Endothelial cell of umbilical vein (primary cell): ENCODE data around the gene CXCL13.

Experiments
- CTCF ChIP-seq, 2 donors: IDR thresholded peaks; 1 replicate in 1 of 2; 2 replicates in 1 of 2; pipeline ENCODE4 v1.5.1; 2011; ENCODE audit warnings: low read length in 2 of 2, mild to moderate bottlenecking in 2 of 2, moderate library complexity in 2 of 2, control low read depth in 1 of 2, inconsistent platforms in 1 of 2, low read depth in 1 of 2; ENCODE audit not compliant: insufficient read depth in 1 of 2; ENCODE audit errors: extremely low read depth in 1 of 2
- EZH2 ChIP-seq: IDR thresholded peaks from 2 replicates; pipeline ENCODE4 v1.6.1; 2012; ENCODE audit warnings: borderline replicate concordance, low read depth, mild to moderate bottlenecking, moderate library complexity, low read length, inconsistent platforms; ENCODE audit not compliant: severe bottlenecking
- GATA2 ChIP-seq: IDR thresholded peaks from 2 replicates; pipeline ENCODE4 v1.7.0; 2011; ENCODE audit warnings: low read depth, mild to moderate bottlenecking, moderate library complexity, mixed read lengths, low read length; ENCODE audit not compliant: insufficient read length, insufficient read depth
- JUN ChIP-seq: IDR thresholded peaks from 2 replicates; pipeline ENCODE4 v1.6.1; 2011; ENCODE audit warnings: borderline replicate concordance, low read depth; ENCODE audit not compliant: insufficient read length, insufficient read depth
- MYC ChIP-seq: IDR thresholded peaks from one replicate; pipeline ENCODE4 v1.6.1; 2011; ENCODE audit warnings: mild to moderate bottlenecking, low read depth, low read length
- POLR2A ChIP-seq: IDR thresholded peaks from 2 replicates; pipeline ENCODE4 v1.6.1; 2012; ENCODE audit warnings: low read depth, mild to moderate bottlenecking, control low read depth, low read length

GRCh38 chr4:77629885-77630284, 24.3 kb downstream of the CXCL13 start:
- TF ChIP-seq POLR2A (no peak), CTCF (IDR thresholded peaks at IDR 0.05; ENCODE audit: extremely low read depth in 1 of 2, insufficient read depth in 1 of 2, low read depth in 1 of 2, low read length in 2 of 2) (no peak), GATA2 (no peak), MYC (no peak), JUN (no peak), EZH2 (no peak)
